Neural cell (in vitro differentiated cells): Measurements from ENCODE around the gene PDE7B.

Experiments used
- EP300 ChIP-seq: fragments of 450-650 bp; conservative IDR thresholded peaks from 2 replicates; pipeline ENCODE4 v1.6.1; 2014; ENCODE audit warnings: antibody characterized with exemption, mild to moderate bottlenecking, moderate library complexity; ENCODE audit not compliant: poor library complexity, severe bottlenecking
- MXI1 ChIP-seq: fragments of 450-650 bp; conservative IDR thresholded peaks from 2 replicates; pipeline ENCODE4 v1.6.1; 2014; ENCODE audit warnings: antibody characterized with exemption, mild to moderate bottlenecking; ENCODE audit not compliant: poor library complexity, severe bottlenecking
- SMC3 ChIP-seq: fragments of 450-650 bp; conservative IDR thresholded peaks from 2 replicates; pipeline ENCODE4 v1.6.1; 2014; ENCODE audit warnings: antibody characterized with exemption, mild to moderate bottlenecking, moderate library complexity; ENCODE audit not compliant: poor library complexity
- TF ChIP-seq, protein P1 (sequence below): fragments of 450-650 bp; IDR thresholded peaks from 2 replicates; pipeline ENCODE4 v1.5.1; 2014; ENCODE audit warnings: antibody characterized with exemption, mild to moderate bottlenecking, moderate library complexity; ENCODE audit not compliant: poor library complexity, severe bottlenecking

DNA sequence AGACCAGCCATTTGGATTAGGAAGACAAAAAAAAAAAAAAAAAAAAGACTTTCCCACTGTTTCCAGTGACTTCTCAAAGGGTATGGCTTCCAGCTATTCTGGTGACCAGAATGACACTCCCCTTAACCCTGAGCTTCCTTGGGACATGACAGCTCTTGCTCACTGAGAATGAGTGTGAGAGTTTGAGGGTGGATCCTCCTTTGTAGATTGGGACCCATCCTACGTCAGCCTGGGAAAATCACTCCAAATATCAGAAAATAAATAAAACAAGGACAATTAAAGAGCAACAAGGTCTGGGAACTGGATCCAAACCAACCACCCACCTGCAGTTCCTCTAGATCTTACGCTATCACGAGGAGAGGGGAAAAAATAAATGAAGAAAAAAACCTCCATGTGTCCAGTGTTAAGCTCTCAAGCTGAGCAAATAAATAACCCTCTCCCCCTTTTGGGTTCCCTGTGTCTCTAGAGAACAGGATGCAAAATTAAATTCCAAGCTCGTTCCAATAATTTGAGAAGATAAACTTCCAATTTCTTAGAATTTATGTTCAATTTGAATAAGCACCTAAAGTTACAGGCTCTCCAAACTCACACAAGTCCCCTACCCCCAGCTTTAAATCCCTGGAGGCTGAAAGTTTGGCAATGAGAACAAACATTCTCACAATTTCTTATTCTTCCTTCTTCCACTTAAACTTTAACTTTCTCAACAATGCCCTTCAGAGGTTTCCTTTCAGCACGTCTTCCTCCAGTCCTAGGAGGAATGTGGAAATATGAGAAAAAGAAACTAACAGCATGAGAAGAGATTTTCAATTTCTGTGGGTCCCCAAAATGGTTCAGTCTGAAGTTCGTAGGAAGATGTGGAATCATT is 228.4 kb downstream of the PDE7B start:
- TF ChIP-seq, protein P1, sequence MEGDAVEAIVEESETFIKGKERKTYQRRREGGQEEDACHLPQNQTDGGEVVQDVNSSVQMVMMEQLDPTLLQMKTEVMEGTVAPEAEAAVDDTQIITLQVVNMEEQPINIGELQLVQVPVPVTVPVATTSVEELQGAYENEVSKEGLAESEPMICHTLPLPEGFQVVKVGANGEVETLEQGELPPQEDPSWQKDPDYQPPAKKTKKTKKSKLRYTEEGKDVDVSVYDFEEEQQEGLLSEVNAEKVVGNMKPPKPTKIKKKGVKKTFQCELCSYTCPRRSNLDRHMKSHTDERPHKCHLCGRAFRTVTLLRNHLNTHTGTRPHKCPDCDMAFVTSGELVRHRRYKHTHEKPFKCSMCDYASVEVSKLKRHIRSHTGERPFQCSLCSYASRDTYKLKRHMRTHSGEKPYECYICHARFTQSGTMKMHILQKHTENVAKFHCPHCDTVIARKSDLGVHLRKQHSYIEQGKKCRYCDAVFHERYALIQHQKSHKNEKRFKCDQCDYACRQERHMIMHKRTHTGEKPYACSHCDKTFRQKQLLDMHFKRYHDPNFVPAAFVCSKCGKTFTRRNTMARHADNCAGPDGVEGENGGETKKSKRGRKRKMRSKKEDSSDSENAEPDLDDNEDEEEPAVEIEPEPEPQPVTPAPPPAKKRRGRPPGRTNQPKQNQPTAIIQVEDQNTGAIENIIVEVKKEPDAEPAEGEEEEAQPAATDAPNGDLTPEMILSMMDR: no peak
- TF ChIP-seq EP300 (no peak), MXI1 (no peak), SMC3 (no peak)
